OCI-LY7 (cell line): ENCODE measurements around the gene GPATCH8. TPM values are rescaled to one million over a fixed set of nuclear protein-coding genes. Genes with fewer than 3 reads are reported as not detected.
"Not testable (repeated sequence)": the region's sequence is repeated elsewhere in the genome, so short reads cannot be mapped to it uniquely, and the experiment has no call there.

Source experiments
- BruUV-seq: library from RNA; stranded (reverse); fragments of 400-500 nt; replicated peaks from 2 replicates; lab custom pipeline; 2021; lab: Mats Ljungman, UMichigan
- CTCF ChIA-PET: fragments of 300-600 bp; sonication (Branson Sonifier 250); formaldehyde crosslinking; loops from one replicate; lab custom pipeline; 2022; ENCODE audit warnings: antibody characterized with exemption; ENCODE audit not compliant: unreplicated experiment; lab: Charles Lee
- POLR2A ChIA-PET: fragments of 300-600 bp; sonication (Branson Sonifier 250); formaldehyde crosslinking; loops from one replicate; lab custom pipeline; 2022; ENCODE audit warnings: antibody characterized with exemption; lab: Charles Lee
- DNase-seq: peaks from one replicate; pipeline ENCODE4 v3.0.0-alpha.2; 2015; ENCODE audit warnings: low spot score
- H2AFZ ChIP-seq: fragments of 200-600 bp; sonication (generic), shearing (Covaris generic); 2 replicates; pipeline ENCODE4 v1.6.1; 2014; ENCODE audit warnings: mild to moderate bottlenecking, antibody characterized with exemption, low read length, moderate library complexity
- H3K27ac ChIP-seq: fragments of 200-600 bp; sonication (generic); 2 replicates; pipeline ENCODE4 v1.5.1; 2014; ENCODE audit warnings: mixed run types, low read depth, mild to moderate bottlenecking, moderate library complexity, low read length, inconsistent platforms; ENCODE audit not compliant: poor library complexity, severe bottlenecking
- H3K36me3 ChIP-seq: fragments of 200-600 bp; sonication (generic); 2 replicates; pipeline ENCODE4 v1.6.1; 2014; ENCODE audit warnings: mild to moderate bottlenecking, antibody characterized with exemption, low read length, moderate library complexity, mixed read lengths; ENCODE audit not compliant: insufficient read depth
- H3K4me1 ChIP-seq: fragments of 200-600 bp; sonication (generic); 2 replicates; pipeline ENCODE4 v1.5.1; 2014; ENCODE audit warnings: mild to moderate bottlenecking, low read length; ENCODE audit not compliant: insufficient read depth, poor library complexity, severe bottlenecking
- H3K4me2 ChIP-seq: fragments of 200-600 bp; sonication (generic); 2 replicates; pipeline ENCODE4 v1.6.1; 2014; ENCODE audit warnings: mild to moderate bottlenecking, low read length
- H3K4me3 ChIP-seq: fragments of 200-600 bp; sonication (generic); 2 replicates; pipeline ENCODE4 v1.5.1; 2014; ENCODE audit warnings: mild to moderate bottlenecking, low read depth, low read length; ENCODE audit not compliant: poor library complexity, severe bottlenecking
- H3K79me2 ChIP-seq: fragments of 200-600 bp; sonication (generic); 2 replicates; pipeline ENCODE4 v1.6.1; 2016; ENCODE audit warnings: low read depth, mild to moderate bottlenecking, low read length, moderate library complexity, mixed read lengths; ENCODE audit not compliant: insufficient read depth
- H3K9me2 ChIP-seq: fragments of 200-600 bp; sonication (generic); 2 replicates; pipeline ENCODE4 v1.6.1; 2016; ENCODE audit warnings: mild to moderate bottlenecking, low read length, mixed read lengths; ENCODE audit not compliant: insufficient read depth
- H3K9me3 ChIP-seq: fragments of 200-600 bp; sonication (generic); 2 replicates; pipeline ENCODE4 v1.6.1; 2014; ENCODE audit warnings: mild to moderate bottlenecking, mixed run types, low read length, mixed read lengths
- H4K20me1 ChIP-seq: fragments of 200-600 bp; sonication (generic); 2 replicates; pipeline ENCODE4 v1.6.1; 2014; ENCODE audit warnings: mild to moderate bottlenecking, antibody characterized with exemption, low read length, moderate library complexity, mixed read lengths; ENCODE audit not compliant: insufficient read depth
- CTCF ChIP-seq: fragments of 200-600 bp; sonication (generic); conservative IDR thresholded peaks from 2 replicates; pipeline ENCODE4 v1.5.1; 2014; ENCODE audit warnings: mild to moderate bottlenecking, antibody characterized with exemption, low read length, moderate library complexity, mixed read lengths
- EZH2phosphoT487 ChIP-seq: fragments of 200-600 bp; sonication (generic); IDR thresholded peaks from 2 replicates; pipeline ENCODE4 v1.6.1; 2018; ENCODE audit warnings: low read depth, borderline replicate concordance, mild to moderate bottlenecking, mixed run types, antibody characterized with exemption, low read length, moderate library complexity, mixed read lengths
- intact Hi-C: fragments of 100-400 bp; cut with micrococcal nuclease; formaldehyde crosslinking; loops from one replicate; pipeline ENCODE4 v1.10.0; 2022; ENCODE audit not compliant: unreplicated experiment
- total RNA-seq, 2 experiments: library from RNA; depleted of rRNA in 1 of 2; stranded (reverse); fragments of >200 nt in 1 of 2; shearing (Covaris generic) in 1 of 2; gene quantifications; 2 replicates each; pipeline ENCODE4 v1.2.3, GENCODE V29; 2014 to 2022

The GPATCH8 gene
- total RNA-seq, 2 experiments from 2014 or later, result 24.7 to 61.1 TPM

GRCh38 chr17:44374306-44375195 lies 128.7 kb downstream of the GPATCH8 start:
- no TSS peak for BruUV-seq
- Histone ChIP-seq H3K4me2 (no peak overlapping the region), H3K27ac (no peak overlapping the region), H3K9me3 (no peaks in the 10 kb centered on the region), H3K36me3 (no peaks in the 10 kb centered on the region), H4K20me1 (no peaks in the 10 kb centered on the region), H3K4me3 (no peak overlapping the region), H3K79me2 (no peaks in the 10 kb centered on the region), H3K4me1 (no peaks in the 10 kb centered on the region), H2AFZ (no peak overlapping the region), H3K9me2 (no peaks in the 10 kb centered on the region)
- no peak for DNase-seq
- intact Hi-C loops, result no loop called here
- ChIA-PET POLR2A (no interaction called here), CTCF (no interaction called here)
- TF ChIP-seq EZH2phosphoT487 (no peak), CTCF (no peak)

- Histone ChIP-seq H3K4me2 (no peak overlapping the region), H3K4me3 (no peak overlapping the region), H3K9me2 (no peaks in the 10 kb centered on the region), H4K20me1 (no peaks in the 10 kb centered on the region), H3K79me2 (no peaks in the 10 kb centered on the region), H2AFZ (no peak overlapping the region), H3K4me1 (no peaks in the 10 kb centered on the region), H3K9me3 (no peaks in the 10 kb centered on the region), H3K36me3 (no peaks in the 10 kb centered on the region), H3K27ac (no peak overlapping the region)
- intact Hi-C loops, result no loop called here
- TF ChIP-seq CTCF (no peak), EZH2phosphoT487 (no peak)
- no peak for DNase-seq
- ChIA-PET POLR2A (no interaction called here), CTCF (no interaction called here)
- BruUV-seq, result no TSS peak
Observed at GRCh38 chr17:44372036-44372435, 131.2 kb downstream of the GPATCH8 start.

GRCh38 chr17:44369414-44370023 lies 133.7 kb downstream of the GPATCH8 start:
- intact Hi-C loops, H3K4me3 ChIP-seq, BruUV-seq, H3K9me2 ChIP-seq, H2AFZ ChIP-seq, H3K9me3 ChIP-seq, H3K4me1 ChIP-seq, POLR2A ChIA-PET, H3K4me2 ChIP-seq, H3K79me2 ChIP-seq, H4K20me1 ChIP-seq, H3K36me3 ChIP-seq, H3K27ac ChIP-seq, DNase-seq, CTCF ChIA-PET: not testable (repeated sequence)

- H3K79me2 ChIP-seq, H3K9me3 ChIP-seq, BruUV-seq, H3K9me2 ChIP-seq, H2AFZ ChIP-seq, H3K4me1 ChIP-seq, H3K36me3 ChIP-seq, H3K4me2 ChIP-seq, H4K20me1 ChIP-seq, CTCF ChIA-PET, intact Hi-C loops, H3K4me3 ChIP-seq, H3K27ac ChIP-seq, DNase-seq: not testable (repeated sequence)
- POLR2A ChIA-PET, result interaction anchor here (0.6 kb wide), 1 partner anchor 95 kb away, joined by 3 read pairs; no protein-coding TSS in a partner anchor
Observed at GRCh38 chr17:44368391-44369243, 134.6 kb downstream of the GPATCH8 start.
